HUES6 (cell line): Measurements from ENCODE around the gene PARD3B.

Source experiments
- H3K27ac ChIP-seq: 2 replicates; pipeline ENCODE4 v1.7.0; 2013; ENCODE audit warnings: low read depth, mild to moderate bottlenecking, low read length, inconsistent platforms
- H3K27me3 ChIP-seq: 2 replicates; pipeline ENCODE4 v1.6.1; 2013; ENCODE audit warnings: low read length; ENCODE audit not compliant: control insufficient read depth, insufficient read depth
- H3K36me3 ChIP-seq: 2 replicates; pipeline ENCODE4 v1.6.1; 2013; ENCODE audit warnings: low read length; ENCODE audit not compliant: control insufficient read depth, insufficient read depth
- H3K4me1 ChIP-seq: 2 replicates; pipeline ENCODE4 v1.6.1; 2013; ENCODE audit warnings: low read length; ENCODE audit not compliant: control insufficient read depth, insufficient read depth
- H3K4me3 ChIP-seq: 2 replicates; pipeline ENCODE4 v1.5.1; 2013; ENCODE audit warnings: low read depth, low read length
- H3K9ac ChIP-seq: one replicate; pipeline ENCODE4 v1.6.1; 2013; ENCODE audit warnings: mild to moderate bottlenecking, low read length
- H3K9me3 ChIP-seq: 2 replicates; pipeline ENCODE4 v1.6.1; 2013; ENCODE audit warnings: low read depth, low read length; ENCODE audit not compliant: control insufficient read depth, insufficient read depth

PARD3B gene

DNA sequence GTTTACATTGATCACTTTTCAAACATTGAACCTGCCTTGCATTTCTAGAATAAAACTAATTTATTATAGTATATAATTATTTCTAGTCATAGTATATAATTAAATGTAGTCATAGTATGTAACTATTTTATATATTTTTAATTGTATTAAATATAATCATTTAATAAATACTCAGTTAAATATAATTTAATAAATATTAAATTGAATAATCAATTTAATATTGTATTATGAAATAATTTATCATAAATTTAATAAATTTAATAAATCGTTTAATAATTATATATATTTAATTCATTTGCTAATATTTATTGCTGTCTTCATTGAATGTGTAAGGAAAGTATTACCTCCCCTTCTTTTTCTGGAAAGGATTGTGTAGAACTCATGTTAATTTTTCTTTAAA is 911.4 kb downstream of the PARD3B start:
- H3K4me3 ChIP-seq, result no peak overlapping the region
- no peak overlapping the region for H3K27ac ChIP-seq
- H3K9me3 ChIP-seq, result peaks cover 3% of the 10 kb centered on the region; the same call in 1 of the 2 replicates
- H3K4me1 ChIP-seq, result peaks cover 7% of the 10 kb centered on the region
- H3K27me3 ChIP-seq, result no peaks in the 10 kb centered on the region
- H3K9ac ChIP-seq, result no peak overlapping the region
- no peaks in the 10 kb centered on the region for H3K36me3 ChIP-seq

- Histone ChIP-seq H3K4me3 (no peak overlapping the region), H3K9ac (no peak overlapping the region), H3K4me1 (peaks cover 30% of the 10 kb centered on the region), H3K9me3 (peaks cover 3% of the 10 kb centered on the region; the same call in 1 of the 2 replicates), H3K36me3 (no peaks in the 10 kb centered on the region), H3K27ac (no peak overlapping the region), H3K27me3 (no peaks in the 10 kb centered on the region)
Observed at GRCh38 chr2:205460217-205460616, 914.9 kb downstream of the PARD3B start.

GRCh38 chr2:205461169-205461568 is 915.9 kb downstream of the PARD3B start:
- Histone ChIP-seq H3K4me3 (no peak overlapping the region), H3K9me3 (peaks cover 3% of the 10 kb centered on the region; the same call in 1 of the 2 replicates), H3K9ac (no peak overlapping the region), H3K36me3 (no peaks in the 10 kb centered on the region), H3K27me3 (no peaks in the 10 kb centered on the region), H3K27ac (no peak overlapping the region), H3K4me1 (peaks cover 40% of the 10 kb centered on the region)

DNA sequence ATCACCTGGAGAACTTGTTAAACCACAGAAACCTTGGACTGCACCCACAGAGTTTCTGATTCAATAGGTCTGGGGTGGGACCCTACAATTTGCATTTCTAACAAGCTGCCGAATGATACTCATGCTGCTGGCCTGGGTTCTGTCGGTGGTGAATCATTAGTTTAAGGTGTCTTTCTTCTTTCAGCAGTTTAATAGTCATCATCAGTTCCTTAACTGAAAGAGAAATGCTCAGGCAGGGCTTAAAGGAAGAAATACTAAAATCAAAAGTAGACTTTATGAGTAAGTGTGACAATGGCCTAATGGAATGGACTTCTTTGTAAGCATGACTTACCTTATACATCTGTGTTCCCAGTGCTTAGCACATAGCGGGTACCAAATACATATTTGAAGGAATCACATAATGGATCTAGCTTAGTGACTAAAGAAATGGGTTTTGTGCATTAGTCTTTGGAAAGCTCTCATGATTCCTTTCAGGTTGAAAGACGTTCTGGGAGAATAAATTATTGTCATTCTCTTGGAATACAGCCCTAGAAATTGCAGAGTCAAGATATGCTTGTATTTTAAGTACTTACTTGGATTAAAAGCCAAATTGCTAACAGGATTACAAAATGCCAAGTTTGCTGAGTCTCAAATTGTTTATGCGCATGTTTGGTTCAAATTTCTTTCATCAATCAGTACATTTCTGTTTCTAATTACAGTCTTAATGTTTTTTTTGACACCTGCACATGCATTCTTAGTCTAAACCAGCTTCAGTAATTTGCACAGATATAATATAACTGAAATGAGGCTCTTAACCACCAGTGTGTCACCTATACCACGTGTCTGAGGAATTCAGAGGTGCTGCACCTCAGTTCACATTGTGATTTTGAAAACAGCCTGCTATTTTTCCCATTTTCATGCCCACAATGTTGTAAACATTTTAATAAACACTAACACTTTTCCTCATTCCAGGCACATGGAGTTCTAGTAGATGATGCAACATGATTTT is 916.7 kb downstream of the PARD3B start:
- Histone ChIP-seq H3K27ac (no peak overlapping the region), H3K9me3 (peaks cover 3% of the 10 kb centered on the region; the same call in 1 of the 2 replicates), H3K27me3 (no peaks in the 10 kb centered on the region), H3K36me3 (no peaks in the 10 kb centered on the region), H3K4me1 (peaks cover 43% of the 10 kb centered on the region), H3K4me3 (no peak overlapping the region), H3K9ac (no peak overlapping the region)

DNA sequence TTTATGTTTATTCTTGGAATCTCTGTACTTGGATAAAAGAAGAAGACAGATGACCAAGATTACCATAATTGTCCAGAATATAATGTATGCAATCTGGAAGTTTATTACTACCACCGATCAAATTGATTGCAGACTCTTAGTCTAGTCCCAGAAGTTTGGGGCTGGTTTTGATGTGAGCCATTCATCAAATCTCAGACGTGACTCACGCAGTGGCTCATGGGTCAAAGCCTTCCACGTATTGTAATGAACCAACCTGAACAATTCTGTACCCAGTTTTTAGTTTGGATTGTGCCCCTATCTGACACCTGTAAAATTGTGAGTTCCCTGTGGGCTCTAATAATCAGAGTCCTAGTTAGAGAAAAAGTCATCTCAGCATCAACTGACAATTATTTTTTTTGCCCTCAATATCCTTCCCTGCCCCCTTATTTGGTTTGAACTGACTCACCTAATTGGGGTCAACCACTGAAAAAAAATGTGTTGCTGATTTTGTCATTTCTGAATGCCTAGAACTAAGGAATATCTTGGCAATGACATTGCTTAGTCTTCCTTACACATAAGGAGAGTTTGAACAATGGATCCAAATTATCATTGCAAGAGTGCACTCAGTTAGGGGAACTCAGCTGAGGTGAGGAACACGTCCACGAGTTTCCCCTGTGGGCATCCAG is 917.5 kb downstream of the PARD3B start:
- Histone ChIP-seq H3K9ac (no peak overlapping the region), H3K36me3 (no peaks in the 10 kb centered on the region), H3K9me3 (peaks cover 3% of the 10 kb centered on the region; the same call in 1 of the 2 replicates), H3K4me1 (peaks cover 43% of the 10 kb centered on the region), H3K4me3 (no peak overlapping the region), H3K27me3 (no peaks in the 10 kb centered on the region), H3K27ac (no peak overlapping the region)

DNA sequence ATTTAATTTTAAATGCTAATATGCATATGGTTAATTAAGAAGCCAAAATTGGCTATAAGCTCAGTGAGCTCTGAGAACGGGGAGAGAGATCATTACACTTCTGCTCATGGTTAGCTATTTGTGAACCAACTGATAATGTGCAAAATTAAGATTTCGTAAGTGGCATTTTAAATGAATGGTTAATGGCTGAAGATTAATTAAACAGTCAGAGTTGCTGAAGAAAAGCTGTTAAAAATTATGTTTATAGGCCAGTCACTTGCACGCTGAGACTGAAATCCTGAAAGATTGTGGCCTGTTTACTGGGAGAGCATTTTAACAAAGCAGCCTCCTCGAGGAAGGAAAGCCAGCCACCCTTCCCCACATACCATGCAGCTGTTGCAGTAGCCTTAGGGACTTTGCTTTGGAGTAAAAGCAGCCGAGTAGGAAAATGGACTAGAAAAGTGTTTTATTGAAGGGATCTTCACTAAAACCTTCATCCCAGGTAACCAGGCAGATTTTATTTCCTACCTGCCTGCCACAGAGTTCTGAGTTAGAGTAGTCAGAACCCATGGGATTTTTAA is 918.3 kb downstream of the PARD3B start:
- Histone ChIP-seq H3K27ac (no peak overlapping the region; the same call in 1 of the 2 replicates), H3K9ac (no peak overlapping the region), H3K4me1 (peaks cover 43% of the 10 kb centered on the region), H3K27me3 (no peaks in the 10 kb centered on the region), H3K36me3 (no peaks in the 10 kb centered on the region), H3K9me3 (peaks cover 3% of the 10 kb centered on the region; the same call in 1 of the 2 replicates), H3K4me3 (no peak overlapping the region)

GRCh38 chr2:205464681-205465080 is 919.4 kb downstream of the PARD3B start:
- Histone ChIP-seq H3K9ac (no peak overlapping the region), H3K9me3 (peaks cover 3% of the 10 kb centered on the region; the same call in 1 of the 2 replicates), H3K4me3 (no peak overlapping the region), H3K27ac (no peak overlapping the region), H3K36me3 (no peaks in the 10 kb centered on the region), H3K27me3 (no peaks in the 10 kb centered on the region), H3K4me1 (peaks cover 43% of the 10 kb centered on the region)

DNA sequence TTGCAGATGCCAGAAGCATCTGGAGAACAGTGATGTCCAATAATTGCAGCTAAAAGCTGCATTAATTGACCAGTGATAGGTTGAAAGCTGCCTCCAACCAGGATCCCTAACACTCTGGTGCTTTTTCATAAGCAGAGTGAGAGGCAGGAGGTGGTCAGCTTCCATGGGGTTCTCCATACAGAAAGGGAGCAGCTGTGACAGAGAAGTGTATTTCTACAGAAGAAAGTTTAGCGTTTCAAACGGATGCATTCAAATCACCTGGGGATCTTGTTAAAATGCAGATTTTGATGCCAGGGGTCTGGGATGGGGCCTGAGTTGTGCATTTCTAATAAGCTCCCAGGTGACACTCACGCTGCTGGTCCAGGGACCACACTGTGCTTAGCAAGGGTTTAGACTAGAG is 920.5 kb downstream of the PARD3B start:
- peaks cover 3% of the 10 kb centered on the region; the same call in 1 of the 2 replicates for H3K9me3 ChIP-seq
- no peak overlapping the region for H3K9ac ChIP-seq
- no peak overlapping the region for H3K4me3 ChIP-seq
- H3K36me3 ChIP-seq, result no peaks in the 10 kb centered on the region
- H3K27me3 ChIP-seq, result no peaks in the 10 kb centered on the region
- no peak overlapping the region for H3K27ac ChIP-seq
- peaks cover 43% of the 10 kb centered on the region for H3K4me1 ChIP-seq

GRCh38 chr2:205471776-205472175 is 926.5 kb downstream of the PARD3B start:
- Histone ChIP-seq H3K9ac (no peak overlapping the region), H3K4me3 (no peak overlapping the region), H3K9me3 (no peaks in the 10 kb centered on the region), H3K27me3 (no peaks in the 10 kb centered on the region), H3K36me3 (no peaks in the 10 kb centered on the region), H3K4me1 (peaks cover 6% of the 10 kb centered on the region; the same call in 1 of the 2 replicates), H3K27ac (no peak overlapping the region)

DNA sequence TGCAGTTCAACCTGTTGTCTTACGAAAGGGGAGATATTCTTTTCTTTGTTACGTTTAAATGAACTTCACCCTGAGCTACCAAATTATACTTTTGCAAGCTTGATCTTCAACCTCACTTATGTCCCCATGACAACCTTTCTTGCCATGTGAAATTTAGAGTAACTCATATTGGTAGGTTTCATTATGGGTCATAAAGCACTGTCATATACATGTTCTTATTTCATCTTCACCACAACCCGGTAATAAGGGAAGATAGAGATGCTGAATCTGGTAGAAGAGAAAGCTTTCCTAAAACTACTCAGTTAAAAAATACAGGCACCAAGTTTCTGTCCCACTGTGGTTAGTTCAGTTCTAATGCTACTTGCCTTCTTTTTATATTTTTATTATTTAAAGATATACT is 928.5 kb downstream of the PARD3B start:
- Histone ChIP-seq H3K36me3 (no peaks in the 10 kb centered on the region), H3K9ac (no peak overlapping the region), H3K27me3 (no peaks in the 10 kb centered on the region), H3K27ac (no peak overlapping the region), H3K9me3 (no peaks in the 10 kb centered on the region), H3K4me3 (no peak overlapping the region), H3K4me1 (peaks cover 6% of the 10 kb centered on the region; the same call in 1 of the 2 replicates)
